Medulla oblongata (tissue), 1 donor: ENCODE results near the gene C5.
A peak's percentile ranks its signal among the peaks of the same experiment; 100 is the strongest.
"Not testable (repeated sequence)": the region's sequence is repeated elsewhere in the genome, so short reads cannot be mapped to it uniquely, and the experiment has no call there.

ENCODE experiments used
- DNase-seq: peaks from one replicate; pipeline ENCODE4 v3.0.0-alpha.2; 2015; ENCODE audit errors: extremely low spot score

C5 gene

GRCh38 chr9:120980951-120981350 lies 69.1 kb downstream of the C5 start:
- no peak for DNase-seq

- DNase-seq: no peak
Observed at GRCh38 chr9:120979797-120980196, 70.3 kb downstream of the C5 start.

- no peak for DNase-seq
Observed at GRCh38 chr9:120978987-120979386, 71.1 kb downstream of the C5 start.

DNA sequence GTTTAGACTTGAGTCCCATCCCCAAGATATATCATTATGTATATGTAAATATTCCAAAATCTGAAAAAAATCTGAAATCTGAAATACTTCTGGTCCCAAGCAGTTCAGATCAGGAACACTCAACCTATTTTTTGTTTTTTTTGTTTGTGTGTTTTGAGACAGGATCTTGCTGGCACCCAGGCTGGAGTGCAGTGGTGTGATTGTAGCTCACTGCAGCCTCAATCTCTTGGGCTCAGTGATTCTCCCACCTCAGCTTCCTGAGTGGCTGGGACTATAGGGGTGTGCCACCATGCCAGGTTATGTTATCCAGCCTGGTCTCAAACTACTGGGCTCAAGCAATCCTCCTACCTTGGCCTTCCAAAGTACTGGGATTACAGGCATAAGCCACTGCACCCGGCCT lies 72.8 kb downstream of the C5 start:
- DNase-seq: no peak

DNA sequence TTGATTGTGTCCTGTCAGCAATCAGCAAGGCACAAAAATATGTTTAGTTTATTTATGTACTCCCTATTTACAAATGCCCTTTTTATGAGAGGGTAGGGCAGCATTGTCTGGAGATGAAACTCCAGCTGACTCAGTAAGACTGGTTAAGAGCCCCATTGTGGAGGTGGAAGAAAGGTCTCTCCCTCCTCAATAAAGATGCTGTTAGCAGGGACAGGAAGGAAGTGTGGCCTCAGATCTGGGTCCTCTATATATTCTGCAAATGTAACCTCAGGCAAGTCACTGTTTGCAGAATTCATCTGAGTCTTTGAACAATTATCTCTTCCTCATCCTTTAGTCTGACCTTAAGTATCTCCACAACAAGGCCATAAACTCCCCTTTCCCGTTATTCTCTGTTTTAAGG lies 75.2 kb downstream of the C5 start:
- DNase-seq: no peak

DNA sequence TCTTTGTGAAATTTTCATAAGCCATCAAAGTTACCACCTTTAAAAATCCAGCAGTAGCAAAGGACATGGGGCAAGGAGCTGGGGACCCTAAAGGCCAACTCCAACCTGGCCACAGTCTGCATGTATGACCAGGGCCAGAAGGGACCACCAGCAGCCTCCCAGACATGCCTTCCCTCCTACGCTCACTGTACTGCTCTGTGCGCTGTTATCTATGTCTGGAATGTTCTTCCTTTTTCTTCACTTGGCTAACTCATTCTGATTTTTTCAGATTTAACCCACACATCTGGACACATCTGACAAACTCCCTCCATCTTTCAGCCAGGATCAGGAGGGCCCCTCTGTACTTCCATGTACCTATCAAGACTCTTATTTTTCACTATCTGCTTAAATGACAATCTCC lies 75.9 kb downstream of the C5 start:
- DNase-seq: no peak

- no peak for DNase-seq
Observed at GRCh38 chr9:120971938-120972337, 78.1 kb downstream of the C5 start.

DNA sequence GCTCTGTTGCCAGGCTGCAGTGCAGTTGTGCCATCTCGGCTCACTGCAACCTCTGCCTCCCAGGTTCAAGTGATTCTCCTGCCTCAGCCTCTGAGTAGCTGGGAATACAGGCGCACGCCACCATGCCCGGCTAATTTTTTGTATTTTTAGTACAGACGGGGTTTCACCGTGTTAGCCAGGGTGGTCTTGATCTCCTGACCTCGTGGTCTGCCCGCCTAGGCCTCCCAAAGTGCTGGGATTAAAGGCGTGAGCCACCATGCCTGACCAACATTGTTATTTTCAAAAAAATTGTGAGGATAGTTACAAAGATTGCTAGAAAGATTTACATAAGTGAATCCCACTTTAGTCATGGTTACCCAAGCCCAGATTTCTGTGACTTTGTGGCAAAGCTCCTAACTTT lies 78.6 kb downstream of the C5 start:
- DNase-seq: not testable (repeated sequence)

DNA sequence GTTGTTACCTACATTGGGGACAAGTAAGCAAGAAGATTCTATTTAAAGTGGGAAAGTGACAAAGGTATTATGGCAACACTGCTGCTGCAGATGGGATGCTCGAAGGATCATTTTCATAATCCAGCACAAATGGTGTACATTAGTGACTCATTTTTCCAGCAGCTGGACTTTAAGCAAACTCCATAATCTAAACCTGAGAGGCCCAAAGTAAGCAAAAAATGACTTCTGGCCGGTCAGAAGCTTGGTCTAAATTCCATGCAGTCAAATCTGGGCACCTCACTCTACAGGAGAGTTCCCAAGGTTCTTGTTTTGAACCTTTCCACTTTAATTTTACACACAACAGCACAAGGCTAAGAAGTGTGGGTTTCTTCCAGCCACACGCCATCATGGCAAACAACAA lies 79.8 kb downstream of the C5 start:
- no peak for DNase-seq

- DNase-seq: no peak
Observed at GRCh38 chr9:120966013-120966369, 84.1 kb downstream of the C5 start.

DNA sequence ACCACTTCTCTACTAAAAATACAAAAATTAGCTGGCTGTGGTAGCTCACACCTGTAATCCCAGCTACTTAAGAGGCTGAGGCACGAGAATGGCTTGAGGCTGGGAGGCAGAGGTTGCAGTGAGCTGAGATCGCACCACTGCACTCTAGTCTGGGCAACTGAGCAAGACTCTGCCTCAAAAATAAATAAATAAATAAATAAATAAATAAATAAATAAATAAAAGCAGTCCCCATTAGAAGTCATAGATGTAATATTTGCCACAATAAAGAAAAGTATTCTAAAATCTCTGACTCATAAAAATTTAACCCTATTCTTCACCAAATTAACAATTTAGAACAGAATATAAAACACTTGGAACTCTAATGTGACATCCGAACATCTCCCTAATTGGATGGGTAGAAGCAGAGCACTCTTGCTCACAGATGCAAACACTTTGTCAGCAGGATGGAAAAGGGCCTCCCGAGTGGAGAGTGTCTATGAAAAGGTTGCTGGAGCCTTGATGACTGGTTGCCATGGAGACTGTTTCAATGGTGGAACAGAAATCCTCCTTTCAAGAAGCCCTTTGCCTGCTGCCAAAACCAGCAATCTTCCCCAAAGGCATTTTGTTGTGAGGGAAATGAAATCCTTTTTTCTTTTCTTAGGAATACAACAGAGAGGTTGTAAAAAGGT lies 84.6 kb downstream of the C5 start:
- peak; percentile 65 for DNase-seq

DNA sequence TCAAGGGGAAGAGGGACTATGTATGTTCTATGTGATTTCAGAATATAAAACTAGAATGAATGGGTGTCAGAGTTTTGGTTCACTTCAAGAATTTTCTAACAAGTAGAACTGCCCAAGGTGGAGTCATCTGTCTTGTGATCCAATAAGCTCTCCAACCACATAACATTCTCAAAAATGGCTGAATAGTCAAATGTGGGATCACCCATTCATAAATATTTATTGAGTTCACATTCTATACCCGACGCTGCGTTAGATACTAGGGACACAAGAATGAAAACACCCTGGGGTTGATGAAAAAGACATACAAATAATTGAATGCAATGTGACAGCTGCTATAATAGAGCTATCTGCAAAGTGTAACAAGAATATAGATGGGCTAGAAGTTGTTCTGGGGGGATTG lies 88.1 kb downstream of the C5 start:
- DNase-seq: no peak

DNA sequence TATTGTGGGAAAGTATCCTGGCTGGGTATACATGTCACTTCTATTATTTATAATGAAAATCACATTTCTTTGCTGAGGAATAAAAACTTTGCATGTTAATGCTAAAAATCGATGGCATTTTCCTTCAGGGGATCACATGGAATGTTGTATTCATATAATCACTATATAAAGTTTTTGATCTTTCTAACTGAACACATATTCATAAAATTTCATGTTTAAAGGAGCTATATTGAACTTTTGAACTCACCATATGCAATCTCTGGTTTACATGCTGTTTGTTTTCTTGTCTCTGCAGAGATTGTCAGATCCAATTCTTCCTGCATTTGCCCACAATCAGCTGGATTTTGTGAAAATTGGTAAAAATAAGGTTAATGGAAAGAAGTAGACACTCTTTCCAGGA lies 90.1 kb downstream of the C5 start:
- no peak for DNase-seq

DNA sequence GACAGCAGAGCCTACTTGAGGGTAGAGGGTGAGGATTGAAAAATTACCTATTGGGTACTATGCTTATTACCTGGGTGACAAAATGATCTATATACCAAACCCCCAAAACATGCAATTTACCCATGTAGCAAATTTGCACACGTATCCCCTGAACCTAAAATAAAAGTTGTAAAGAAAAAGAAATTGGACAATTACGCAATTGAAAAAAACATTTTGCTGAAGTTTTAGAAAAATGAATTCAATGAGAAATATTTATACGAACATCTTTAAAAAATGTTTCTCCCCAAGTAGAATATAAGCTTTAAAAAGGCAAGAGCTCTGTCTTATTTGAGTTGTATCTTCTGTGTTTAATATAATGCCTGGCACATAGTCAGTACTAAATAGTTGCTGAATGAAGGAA lies 93.2 kb downstream of the C5 start:
- no peak for DNase-seq

GRCh38 chr9:120951960-120952618 lies 98.0 kb downstream of the C5 start:
- no peak for DNase-seq

DNA sequence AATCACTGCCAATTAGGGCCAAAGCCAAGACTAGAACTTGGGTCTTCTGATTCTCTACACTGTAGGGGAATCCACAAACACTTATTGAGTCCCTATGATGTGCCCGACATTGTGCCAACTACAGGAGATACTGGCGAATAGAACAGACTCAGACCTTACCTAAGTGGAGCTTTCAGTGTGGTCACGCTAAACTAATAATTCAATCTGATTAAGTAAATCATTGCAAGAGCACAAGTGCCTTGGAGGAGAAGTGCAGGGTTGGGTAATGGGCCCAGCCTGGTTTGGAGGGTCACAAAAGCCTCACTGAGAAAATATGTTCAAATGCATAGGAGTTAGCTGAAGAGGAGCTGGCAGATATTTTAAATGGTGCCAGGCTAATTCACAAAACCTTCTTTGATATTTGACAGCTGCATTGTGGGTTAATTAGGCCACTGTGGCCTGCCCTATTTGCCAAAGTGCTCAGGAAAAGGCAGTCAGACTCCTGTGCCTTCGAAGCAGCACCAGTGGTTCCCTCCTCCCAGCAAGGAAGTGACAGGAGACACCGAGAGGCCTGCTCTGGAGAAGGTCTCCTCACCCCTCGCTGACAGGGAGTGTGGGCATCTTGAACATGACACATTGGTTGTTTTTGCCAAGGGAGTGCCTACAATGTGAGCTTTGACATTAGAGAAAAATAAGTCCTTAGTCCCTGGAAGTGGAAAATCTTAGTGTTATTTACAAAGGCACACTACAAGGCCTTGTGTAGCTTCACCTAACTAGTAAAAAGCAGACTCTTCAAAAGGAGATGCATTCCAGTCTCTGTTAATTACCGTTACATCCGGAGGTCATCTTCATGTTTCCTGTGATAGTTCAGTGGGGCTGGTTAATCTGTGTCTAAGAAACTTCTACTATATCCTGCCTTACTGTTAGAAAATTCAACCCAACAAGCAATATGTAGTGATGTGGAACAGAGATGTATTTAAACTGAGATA lies 99.4 kb downstream of the C5 start:
- no peak for DNase-seq

DNA sequence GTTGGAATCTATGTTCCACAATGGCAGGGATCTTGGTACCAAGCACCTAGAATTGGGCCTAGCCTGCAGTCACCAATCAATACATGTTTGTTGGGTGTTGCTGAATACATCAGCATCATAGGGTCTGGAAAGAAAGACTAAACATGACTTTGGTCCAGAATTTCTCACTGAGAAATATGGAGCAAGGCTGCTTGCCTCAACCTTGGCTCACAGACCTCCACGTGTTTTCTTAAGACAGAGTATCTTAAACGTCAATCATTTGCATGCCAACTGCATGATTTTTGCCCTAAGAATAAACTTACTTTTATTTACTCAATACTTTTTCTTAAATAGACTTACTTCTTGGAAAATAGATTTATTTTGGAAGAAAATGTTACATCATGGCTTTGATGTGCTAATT lies 100.8 kb downstream of the C5 start:
- DNase-seq: no peak

DNA sequence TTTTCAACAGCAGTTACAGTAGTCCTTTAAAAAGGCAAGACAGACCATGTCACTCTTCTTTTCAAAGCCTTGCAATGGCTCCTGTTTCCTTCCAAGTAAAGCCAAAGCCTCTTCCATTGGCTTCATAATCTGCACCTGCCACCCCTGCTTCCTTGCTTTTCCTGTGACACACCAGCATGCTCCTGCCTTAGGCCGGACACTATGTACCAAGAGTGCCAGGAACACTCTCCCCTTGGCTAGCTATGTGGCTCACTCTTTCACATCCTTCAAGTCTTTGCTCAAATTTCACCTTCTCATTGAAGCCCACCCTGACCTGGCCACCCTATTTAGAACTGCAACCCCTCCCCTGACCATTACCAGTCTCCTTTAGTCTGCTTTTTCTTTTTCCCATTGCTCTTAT lies 101.3 kb downstream of the C5 start:
- DNase-seq: no peak

DNA sequence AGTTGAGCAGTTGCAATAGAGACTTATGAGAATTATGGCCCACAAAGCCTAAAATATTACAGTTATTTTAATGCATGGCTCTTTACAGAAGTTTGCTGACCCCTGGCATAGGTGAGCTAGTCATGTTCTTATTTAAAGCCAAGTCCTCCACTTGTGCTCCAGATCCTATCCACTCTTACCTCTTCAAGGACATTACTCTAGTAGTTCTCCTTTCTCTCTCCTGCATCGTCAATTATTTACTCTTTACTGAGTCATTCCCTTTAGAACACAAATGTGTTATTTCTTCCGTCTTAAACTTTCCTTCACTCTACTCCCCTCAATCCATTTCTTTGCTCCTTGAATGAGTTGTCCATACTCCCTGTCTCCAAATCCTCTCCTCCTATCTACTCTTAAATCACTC lies 102.9 kb downstream of the C5 start:
- DNase-seq: no peak

DNA sequence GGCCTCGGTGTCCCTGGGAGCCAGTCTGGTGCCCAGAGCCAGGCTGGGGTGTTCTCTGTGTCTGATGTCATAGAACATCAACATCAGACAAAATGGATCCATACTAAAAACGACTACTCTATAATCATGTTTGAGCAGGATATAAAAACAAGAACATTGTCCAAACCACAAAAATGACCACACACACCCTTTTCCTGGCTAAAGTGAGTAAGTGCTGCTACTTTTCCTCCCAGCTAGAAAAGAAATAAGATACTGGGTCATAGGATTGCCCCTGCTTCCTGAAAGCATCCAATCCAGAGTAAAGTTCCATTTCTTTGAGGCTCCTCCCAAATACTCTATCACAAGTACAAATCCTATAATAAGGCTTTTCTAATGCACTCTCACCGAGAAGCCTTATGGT lies 103.8 kb downstream of the C5 start:
- no peak for DNase-seq

DNA sequence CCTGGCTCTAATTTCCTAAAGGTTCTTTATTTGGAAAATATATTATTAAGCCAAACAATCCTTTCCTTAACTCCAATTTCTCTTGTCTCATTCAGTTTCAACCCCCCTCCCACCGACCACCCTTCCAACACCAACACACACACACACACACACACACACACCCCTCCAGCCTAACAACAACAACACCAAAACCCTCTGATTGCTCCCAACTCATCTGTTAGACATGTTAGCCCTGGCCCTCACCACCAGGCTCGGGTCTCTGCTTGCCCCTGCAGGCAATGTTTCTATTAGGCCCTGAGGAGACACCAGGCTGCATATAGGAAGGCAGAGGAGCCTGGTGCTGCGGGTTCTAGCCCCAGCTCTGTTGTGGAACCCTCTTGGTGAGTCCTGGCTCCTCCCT lies 105.1 kb downstream of the C5 start:
- no peak for DNase-seq

- DNase-seq: no peak
Observed at GRCh38 chr9:120944434-120944843, 105.6 kb downstream of the C5 start.
